Dendritic cell treated with granulocyte-macrophage colony-stimulating factor and Interleukin-4, amounts not matched to agents 40 ng/mL and 50 ng/mL, for 4 days (primary cell): ENCODE data around the gene GRK3.

Source experiments
- H3K27ac Mint-ChIP-seq: one replicate; pipeline ENCODE4 v1.8.0; 2022; ENCODE audit warnings: mild to moderate bottlenecking, mixed read lengths
- H3K27me3 Mint-ChIP-seq: one replicate; pipeline ENCODE4 v1.8.0; 2022; ENCODE audit warnings: mild to moderate bottlenecking, mixed read lengths
- H3K36me3 Mint-ChIP-seq: one replicate; pipeline ENCODE4 v1.8.0; 2022; ENCODE audit warnings: low read depth, mixed read lengths
- H3K4me1 Mint-ChIP-seq: one replicate; pipeline ENCODE4 v1.8.0; 2022; ENCODE audit warnings: low read depth, mixed read lengths
- H3K4me3 Mint-ChIP-seq: one replicate; pipeline ENCODE4 v1.8.0; 2022; ENCODE audit warnings: mild to moderate bottlenecking, moderate library complexity, mixed read lengths
- H3K9me3 Mint-ChIP-seq: one replicate; pipeline ENCODE4 v1.8.0; 2022; ENCODE audit warnings: mixed read lengths
- intact Hi-C: fragments of 100-400 bp; cut with micrococcal nuclease; formaldehyde crosslinking; loops from one replicate; pipeline ENCODE4 v1.15.0; 2022

The GRK3 gene

DNA sequence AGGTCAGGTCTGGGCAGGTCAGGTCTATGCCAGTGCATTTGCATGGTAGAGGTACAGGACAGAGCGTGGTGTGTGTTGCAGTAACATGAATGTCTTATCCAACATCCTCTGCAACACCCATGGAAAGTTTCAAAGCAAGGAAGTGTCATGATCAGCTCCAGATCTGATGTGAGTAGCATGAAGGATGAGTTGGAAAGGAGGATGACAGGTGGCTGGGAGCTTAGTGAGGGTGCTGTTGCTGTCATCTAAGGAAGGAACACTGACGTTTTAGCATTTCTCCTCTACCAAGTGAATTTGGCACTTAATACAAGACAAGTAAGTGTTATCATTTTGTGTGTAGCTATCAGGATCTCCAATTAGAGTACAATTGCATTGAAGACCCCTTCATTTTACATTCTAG is 65.1 kb downstream of the GRK3 start:
- Mint-ChIP-seq H3K27ac (no peak overlapping the region), H3K9me3 (no peaks in the 10 kb centered on the region), H3K4me3 (no peak overlapping the region), H3K36me3 (peaks cover 12% of the 10 kb centered on the region), H3K27me3 (no peaks in the 10 kb centered on the region), H3K4me1 (peaks cover 18% of the 10 kb centered on the region)
- intact Hi-C loops = loop anchor here (10.0 kb wide), 1 partner anchor 85 kb away; no protein-coding TSS in a partner anchor

GRCh38 chr22:25630447-25630846 is 66.0 kb downstream of the GRK3 start:
- Mint-ChIP-seq H3K4me1 (peaks cover 20% of the 10 kb centered on the region), H3K4me3 (no peak overlapping the region), H3K27me3 (no peaks in the 10 kb centered on the region), H3K9me3 (no peaks in the 10 kb centered on the region), H3K27ac (no peak overlapping the region), H3K36me3 (peaks cover 8% of the 10 kb centered on the region)
- intact Hi-C loops = no loop called here

GRCh38 chr22:25636323-25636722 is 71.8 kb downstream of the GRK3 start:
- Mint-ChIP-seq H3K27me3 (no peaks in the 10 kb centered on the region), H3K4me3 (no peak overlapping the region), H3K36me3 (peaks cover 21% of the 10 kb centered on the region), H3K4me1 (peaks cover 42% of the 10 kb centered on the region), H3K9me3 (no peaks in the 10 kb centered on the region), H3K27ac (no peak overlapping the region)
- intact Hi-C loops = no loop called here

GRCh38 chr22:25637032-25637431 is 72.6 kb downstream of the GRK3 start:
- peaks cover 28% of the 10 kb centered on the region for H3K36me3 Mint-ChIP-seq

DNA sequence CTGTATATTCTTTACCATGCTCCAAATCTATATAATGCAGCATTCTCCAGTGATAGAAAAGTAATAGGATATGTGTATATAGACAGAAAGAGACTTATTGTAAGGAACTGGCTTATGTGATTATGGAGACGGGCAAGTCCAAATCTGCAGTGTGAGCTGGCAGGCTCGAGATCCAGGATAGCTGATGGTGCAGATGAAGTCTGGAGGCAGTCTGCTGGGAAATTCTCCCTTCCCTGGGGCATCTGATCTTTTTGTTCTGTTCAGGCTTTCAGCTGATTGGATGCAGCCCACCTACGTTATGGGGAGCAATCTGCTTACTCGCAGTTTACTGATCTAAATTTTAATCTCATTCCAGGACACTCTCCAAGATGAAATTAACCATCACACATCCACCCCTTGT is 73.2 kb downstream of the GRK3 start:
- H3K27ac Mint-ChIP-seq = no peak overlapping the region
- intact Hi-C loops = no loop called here

More at GRCh38 chr22:25637032-25637431, 72.6 kb downstream of the GRK3 start:
- Mint-ChIP-seq H3K4me3 (no peak overlapping the region), H3K4me1 (peaks cover 43% of the 10 kb centered on the region), H3K27ac (no peak overlapping the region), H3K9me3 (no peaks in the 10 kb centered on the region), H3K27me3 (no peaks in the 10 kb centered on the region)
- intact Hi-C loops = no loop called here

DNA sequence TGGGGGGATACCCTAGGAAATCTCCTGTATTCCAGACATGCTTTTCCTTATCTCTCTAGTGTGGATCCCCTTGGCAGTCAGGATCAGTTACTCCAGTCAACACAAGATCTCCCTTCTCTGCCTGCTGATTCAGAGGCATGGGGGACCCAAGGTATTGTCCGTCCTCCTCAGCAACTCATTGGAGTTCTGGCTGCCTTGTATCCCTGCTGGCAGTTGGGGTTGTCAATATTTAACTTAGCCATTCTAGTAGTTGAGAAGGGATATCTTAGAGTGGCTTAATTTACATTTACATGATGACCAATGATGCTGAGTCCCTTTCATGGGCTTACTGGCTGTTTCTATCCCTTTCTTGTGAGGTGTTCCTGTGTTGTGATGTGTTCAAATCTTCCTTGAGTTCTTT is 74.2 kb downstream of the GRK3 start:
- intact Hi-C loops = no loop called here
- Mint-ChIP-seq H3K4me3 (no peak overlapping the region), H3K27ac (no peak overlapping the region), H3K4me1 (peaks cover 57% of the 10 kb centered on the region), H3K36me3 (peaks cover 45% of the 10 kb centered on the region), H3K9me3 (no peaks in the 10 kb centered on the region), H3K27me3 (no peaks in the 10 kb centered on the region)

More for the DNA sequence above, 73.2 kb downstream of the GRK3 start:
- Mint-ChIP-seq H3K9me3 (no peaks in the 10 kb centered on the region), H3K36me3 (peaks cover 35% of the 10 kb centered on the region), H3K4me1 (peaks cover 48% of the 10 kb centered on the region), H3K4me3 (no peak overlapping the region), H3K27me3 (no peaks in the 10 kb centered on the region)

DNA sequence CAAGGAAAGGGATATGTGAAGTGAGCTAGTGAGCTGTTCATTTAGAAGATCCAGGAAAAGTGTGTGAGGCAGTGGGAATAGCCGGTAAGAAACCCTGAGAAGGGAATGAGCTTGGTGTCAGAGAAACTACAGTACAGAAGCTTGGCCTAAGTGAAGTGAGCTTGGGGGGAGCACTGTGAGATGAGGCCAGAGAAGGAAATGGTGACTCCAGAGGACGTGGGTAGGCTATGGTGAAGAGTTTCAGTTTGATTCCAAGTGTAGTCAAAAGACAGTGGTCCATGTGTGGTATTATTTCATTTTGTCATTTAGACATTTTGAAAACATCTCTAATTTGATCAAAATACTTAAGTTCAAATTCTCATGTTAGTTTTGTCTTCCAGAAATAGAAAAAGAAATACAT is 77.2 kb downstream of the GRK3 start:
- Mint-ChIP-seq H3K4me3 (no peak overlapping the region), H3K9me3 (no peaks in the 10 kb centered on the region), H3K27me3 (no peaks in the 10 kb centered on the region), H3K27ac (peak overlapping the region; percentile 18), H3K4me1 (peaks cover 54% of the 10 kb centered on the region), H3K36me3 (peaks cover 75% of the 10 kb centered on the region)
- intact Hi-C loops = loop anchor here (10.0 kb wide), 1 partner anchor 53 kb away; no protein-coding TSS in a partner anchor

DNA sequence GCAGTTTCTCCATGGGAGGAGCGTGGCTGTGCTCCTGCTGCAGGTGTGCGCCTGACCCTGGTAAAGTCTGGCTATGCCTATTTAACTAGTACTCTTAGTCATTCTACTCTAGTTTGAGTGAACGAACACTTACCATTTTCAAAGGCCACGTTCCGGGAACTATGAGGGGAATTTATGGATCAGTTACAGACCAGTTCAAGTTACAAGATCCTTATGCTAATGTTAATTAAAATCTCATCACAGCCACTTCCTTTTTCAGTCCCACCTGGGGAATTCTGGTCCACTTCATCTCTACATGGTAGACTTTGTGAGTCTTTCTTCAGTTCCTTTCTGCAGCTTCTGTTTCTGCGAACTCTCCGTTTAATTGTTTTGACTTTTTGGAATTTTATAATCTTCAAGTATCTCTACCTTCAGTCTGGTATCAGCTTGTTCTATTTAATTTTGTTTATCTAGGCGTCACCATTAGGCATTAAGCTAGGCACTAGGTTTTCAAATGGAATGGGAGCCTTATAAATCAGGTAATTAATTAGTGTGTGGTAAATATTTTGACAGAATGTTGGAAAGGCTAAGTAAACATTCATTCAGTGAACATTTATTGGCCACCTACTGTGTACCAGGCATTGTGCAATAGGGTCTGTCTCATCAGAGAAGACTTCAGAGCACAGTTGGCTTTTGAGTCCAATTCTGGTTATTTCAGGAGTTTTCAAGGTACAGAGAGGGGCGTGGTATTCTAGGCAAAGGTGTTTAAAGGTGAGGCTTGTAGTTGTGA is 78.9 kb downstream of the GRK3 start:
- Mint-ChIP-seq H3K4me3 (no peak overlapping the region), H3K36me3 (peaks cover 78% of the 10 kb centered on the region), H3K4me1 (peaks cover 51% of the 10 kb centered on the region), H3K9me3 (no peaks in the 10 kb centered on the region), H3K27ac (peak overlapping the region; percentile 10), H3K27me3 (no peaks in the 10 kb centered on the region)
- intact Hi-C loops = loop anchor here (10.0 kb wide), 1 partner anchor 51 kb away; no protein-coding TSS in a partner anchor

DNA sequence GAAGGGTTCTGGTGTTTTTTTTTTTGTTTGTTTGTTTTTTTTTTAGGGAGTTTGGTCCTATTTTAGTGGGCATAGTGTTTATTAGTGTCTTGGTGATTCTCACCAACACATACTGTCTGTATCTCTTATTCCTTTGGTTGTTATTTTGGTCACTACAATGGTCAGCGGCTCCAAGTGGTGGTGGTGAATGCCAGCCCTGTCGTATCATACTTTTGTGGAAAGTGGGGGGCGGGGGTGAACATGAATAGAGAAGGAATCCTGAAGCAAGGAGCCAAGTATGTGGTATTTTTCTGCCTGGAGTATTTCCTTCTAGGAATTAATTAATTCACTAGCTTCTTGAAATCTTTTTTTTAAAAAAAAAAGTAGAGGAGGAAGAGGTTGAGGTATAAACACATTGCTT is 79.6 kb downstream of the GRK3 start:
- peaks cover 50% of the 10 kb centered on the region for H3K4me1 Mint-ChIP-seq
- no peak overlapping the region for H3K4me3 Mint-ChIP-seq
- peak overlapping the region; percentile 10 for H3K27ac Mint-ChIP-seq
- H3K27me3 Mint-ChIP-seq = no peaks in the 10 kb centered on the region
- H3K9me3 Mint-ChIP-seq = no peaks in the 10 kb centered on the region
- H3K36me3 Mint-ChIP-seq = peaks cover 78% of the 10 kb centered on the region
- intact Hi-C loops = loop anchor here (10.0 kb wide), 1 partner anchor 51 kb away; no protein-coding TSS in a partner anchor

DNA sequence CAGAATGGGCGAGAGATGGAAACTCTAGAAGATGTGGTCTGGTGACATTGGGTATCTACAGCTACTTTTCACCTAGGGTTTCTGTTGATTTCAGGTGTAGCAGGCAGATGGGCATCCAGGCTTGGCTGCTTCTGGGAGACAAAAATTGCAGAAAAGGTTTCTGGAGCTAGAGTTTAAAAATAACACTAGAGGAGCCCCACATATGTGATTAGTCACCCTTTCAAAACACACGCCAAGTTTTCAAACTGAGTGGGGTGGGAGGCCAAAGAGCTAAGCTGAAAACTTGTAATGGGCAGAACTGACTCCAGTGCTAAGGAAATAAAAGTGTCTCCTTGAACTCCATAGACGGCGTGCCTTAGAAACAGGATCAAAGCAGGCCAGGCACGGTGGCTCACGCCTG is 80.8 kb downstream of the GRK3 start:
- Mint-ChIP-seq H3K27ac (peak overlapping the region; percentile 16), H3K27me3 (no peaks in the 10 kb centered on the region), H3K4me1 (peaks cover 54% of the 10 kb centered on the region), H3K36me3 (peaks cover 85% of the 10 kb centered on the region), H3K9me3 (no peaks in the 10 kb centered on the region), H3K4me3 (no peak overlapping the region)
- intact Hi-C loops = loop anchor here (10.0 kb wide), 1 partner anchor 50 kb away; no protein-coding TSS in a partner anchor

- Mint-ChIP-seq H3K27me3 (no peaks in the 10 kb centered on the region), H3K27ac (no peak overlapping the region), H3K36me3 (peaks cover 86% of the 10 kb centered on the region), H3K4me3 (no peak overlapping the region), H3K9me3 (no peaks in the 10 kb centered on the region), H3K4me1 (peaks cover 57% of the 10 kb centered on the region)
- intact Hi-C loops = loop anchor here (10.0 kb wide), 1 partner anchor 49 kb away; no protein-coding TSS in a partner anchor
These were observed 81.5 kb downstream of the GRK3 start for GRCh38 chr22:25645964-25646363.

GRCh38 chr22:25650833-25651232 is 86.4 kb downstream of the GRK3 start:
- Mint-ChIP-seq H3K36me3 (peaks cover 55% of the 10 kb centered on the region), H3K27me3 (no peaks in the 10 kb centered on the region), H3K4me1 (peaks cover 37% of the 10 kb centered on the region), H3K9me3 (no peaks in the 10 kb centered on the region), H3K27ac (peak overlapping the region; percentile 81), H3K4me3 (no peak overlapping the region)
- intact Hi-C loops = loop anchor here (10.0 kb wide), 1 partner anchor 106 kb away; no protein-coding TSS in a partner anchor

DNA sequence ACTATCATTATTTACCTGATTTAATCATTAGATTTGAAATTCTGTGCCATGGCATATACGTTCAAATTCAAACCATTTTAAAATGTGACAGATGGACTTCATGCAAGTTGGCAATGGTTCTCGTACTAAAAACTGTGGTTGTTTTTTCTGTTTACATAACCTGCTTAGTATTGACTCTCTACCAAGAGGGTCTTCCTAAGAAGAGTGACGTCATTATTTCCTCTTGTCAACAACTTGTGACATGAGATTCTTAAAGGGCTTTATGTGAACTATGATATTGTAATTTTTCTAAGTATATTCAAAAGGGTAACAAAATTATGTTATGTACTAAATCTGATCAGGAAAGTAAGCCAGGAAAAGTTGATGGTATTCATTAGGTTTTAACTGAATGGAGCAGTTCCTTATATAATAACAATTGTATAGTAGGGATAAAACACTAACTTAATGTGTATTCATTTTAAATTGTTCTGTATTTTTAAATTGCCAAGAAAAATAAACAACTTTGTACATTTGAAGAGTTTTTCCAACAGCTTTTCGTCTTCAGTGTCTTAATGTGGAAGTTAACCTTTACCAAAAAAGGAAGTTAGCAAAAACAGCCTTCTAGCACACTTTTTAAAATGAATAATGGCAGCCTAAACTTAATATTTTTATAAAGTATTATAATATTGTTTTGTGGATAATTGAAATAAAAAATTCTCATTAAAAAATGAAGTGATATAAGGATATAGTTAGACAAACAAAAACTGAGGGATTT is 87.0 kb downstream of the GRK3 start:
- H3K27me3 Mint-ChIP-seq = no peaks in the 10 kb centered on the region
- no peaks in the 10 kb centered on the region for H3K9me3 Mint-ChIP-seq
- intact Hi-C loops = loop anchor here (10.0 kb wide), 1 partner anchor 107 kb away; no protein-coding TSS in a partner anchor
- H3K27ac Mint-ChIP-seq = peak overlapping the region; percentile 88
- no peak overlapping the region for H3K4me3 Mint-ChIP-seq
- peaks cover 38% of the 10 kb centered on the region for H3K4me1 Mint-ChIP-seq
- peaks cover 48% of the 10 kb centered on the region for H3K36me3 Mint-ChIP-seq

GRCh38 chr22:25654676-25655075 is 90.2 kb downstream of the GRK3 start:
- intact Hi-C loops = loop anchor here (10.0 kb wide), 1 partner anchor 110 kb away; no protein-coding TSS in a partner anchor
- peaks cover 52% of the 10 kb centered on the region for H3K4me1 Mint-ChIP-seq

More at GRCh38 chr22:25654676-25655075, 90.2 kb downstream of the GRK3 start:
- no peak overlapping the region for H3K4me3 Mint-ChIP-seq
- H3K36me3 Mint-ChIP-seq = peaks cover 33% of the 10 kb centered on the region
- no peaks in the 10 kb centered on the region for H3K9me3 Mint-ChIP-seq
- no peak overlapping the region for H3K27ac Mint-ChIP-seq
- no peaks in the 10 kb centered on the region for H3K27me3 Mint-ChIP-seq
